NCI-H748 (cell line): ENCODE data around the gene XKR8.

Source experiments
- DNase-seq: peaks from one replicate; lab custom pipeline; 2025; ENCODE audit not compliant: unreplicated experiment; lab: John Stamatoyannopoulos, UW

The XKR8 gene

GRCh38 chr1:27955076-27955475 is 4.7 kb upstream of the XKR8 start:
- DNase-seq = no peak

- DNase-seq = no peak
Observed at GRCh38 chr1:27956761-27957160, 3.0 kb upstream of the XKR8 start.

DNA sequence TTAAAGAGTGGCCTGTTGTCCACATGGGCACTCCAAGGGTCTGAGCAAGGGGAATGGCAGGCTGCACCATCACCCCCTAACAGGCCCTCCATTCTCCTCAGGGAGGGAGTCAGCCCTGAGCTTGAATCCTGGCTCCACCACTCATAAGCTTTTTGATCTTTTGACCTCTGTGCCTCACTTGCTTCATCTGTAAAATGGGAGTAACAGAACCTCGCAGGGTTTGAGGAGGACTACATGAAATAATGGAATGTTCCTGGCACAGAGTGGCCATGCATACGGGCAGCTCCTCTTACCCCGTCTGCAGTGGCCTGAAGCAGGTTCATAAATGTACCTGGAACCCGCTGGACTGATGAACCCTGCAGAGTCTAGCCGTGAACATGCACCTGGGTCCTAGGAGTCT is 2.1 kb upstream of the XKR8 start:
- DNase-seq = no peak

DNA sequence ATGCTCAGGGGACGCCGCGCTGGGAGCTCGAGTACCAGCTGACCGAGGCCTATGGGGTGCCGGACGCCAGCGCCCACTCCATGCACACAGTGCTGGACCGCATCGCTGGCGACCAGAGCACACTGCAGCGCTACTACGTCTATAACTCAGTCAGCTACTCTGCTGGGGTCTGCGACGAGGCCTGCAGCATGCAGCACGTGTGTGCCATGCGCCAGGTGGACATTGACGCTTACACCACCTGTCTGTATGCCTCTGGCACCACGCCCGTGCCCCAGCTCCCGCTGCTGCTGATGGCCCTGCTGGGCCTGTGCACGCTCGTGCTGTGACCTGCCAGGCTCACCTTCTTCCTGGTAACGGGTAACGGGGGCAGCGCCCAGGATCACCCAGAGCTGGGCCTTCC is 1.3 kb upstream of the XKR8 start:
- DNase-seq = no peak

DNA sequence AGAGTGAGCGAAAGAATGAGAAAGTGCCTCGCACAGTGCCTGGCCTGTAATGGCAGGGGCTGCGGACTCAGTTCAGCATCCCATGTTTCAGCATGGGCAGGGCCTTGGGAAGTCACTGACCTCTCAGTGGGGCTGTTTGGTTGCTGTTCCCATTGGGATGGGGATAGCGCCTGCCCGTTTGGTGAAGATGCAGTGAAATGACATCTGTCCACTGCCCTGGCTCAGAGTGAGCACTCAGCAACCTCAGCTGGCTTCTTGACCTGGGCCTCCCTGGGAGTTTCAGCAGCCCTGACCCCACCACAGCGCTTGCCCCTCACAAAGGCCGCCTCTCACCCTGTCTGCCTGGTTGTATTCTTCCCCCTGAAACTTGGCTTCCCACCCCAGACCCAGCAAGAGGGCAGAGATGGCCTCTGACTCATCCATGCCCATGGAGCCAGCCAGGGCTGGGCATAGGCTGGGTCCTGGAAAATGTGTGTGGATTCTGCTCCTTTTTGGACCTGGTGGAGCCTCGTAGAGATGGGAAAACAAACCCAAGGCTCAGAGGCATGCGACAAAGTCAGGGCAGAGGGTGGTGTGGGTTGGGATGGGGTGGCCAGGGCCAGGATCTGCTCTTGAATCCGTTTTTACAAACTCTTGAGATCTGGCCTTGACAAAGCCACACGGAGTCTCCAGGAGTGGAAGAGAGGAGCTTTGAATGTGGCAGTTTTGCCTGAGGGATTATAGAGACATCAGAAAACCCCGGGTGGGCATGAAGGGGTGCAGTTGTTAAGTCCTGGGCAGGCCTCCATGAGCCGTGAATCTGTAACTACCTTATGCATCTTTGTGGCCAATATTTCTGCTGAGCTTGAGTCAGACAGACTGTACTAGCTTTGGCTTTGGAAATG is 1.2 kb downstream of the XKR8 start:
- no peak for DNase-seq

GRCh38 chr1:27961646-27962221 is 2.0 kb downstream of the XKR8 start:
- no peak for DNase-seq

DNA sequence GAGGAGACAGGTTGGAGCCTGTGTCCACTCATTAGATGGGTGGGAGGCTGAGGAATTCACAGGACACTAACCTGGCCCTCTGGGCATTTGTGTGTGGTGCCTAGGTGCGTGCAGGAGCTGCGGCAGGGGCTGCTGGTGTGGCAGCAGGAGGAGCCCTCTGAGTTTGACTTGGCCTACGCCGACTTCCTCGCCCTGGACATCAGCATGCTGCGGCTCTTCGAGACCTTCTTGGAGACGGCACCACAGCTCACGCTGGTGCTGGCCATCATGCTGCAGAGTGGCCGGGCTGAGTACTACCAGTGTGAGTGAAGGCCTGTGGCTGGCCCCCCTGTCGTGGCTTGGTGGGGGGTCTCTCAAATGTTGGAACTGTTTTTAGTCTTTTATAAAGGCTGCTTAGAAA is 3.6 kb downstream of the XKR8 start:
- no peak for DNase-seq

GRCh38 chr1:27966402-27967105 is 6.8 kb downstream of the XKR8 start:
- no peak for DNase-seq

DNA sequence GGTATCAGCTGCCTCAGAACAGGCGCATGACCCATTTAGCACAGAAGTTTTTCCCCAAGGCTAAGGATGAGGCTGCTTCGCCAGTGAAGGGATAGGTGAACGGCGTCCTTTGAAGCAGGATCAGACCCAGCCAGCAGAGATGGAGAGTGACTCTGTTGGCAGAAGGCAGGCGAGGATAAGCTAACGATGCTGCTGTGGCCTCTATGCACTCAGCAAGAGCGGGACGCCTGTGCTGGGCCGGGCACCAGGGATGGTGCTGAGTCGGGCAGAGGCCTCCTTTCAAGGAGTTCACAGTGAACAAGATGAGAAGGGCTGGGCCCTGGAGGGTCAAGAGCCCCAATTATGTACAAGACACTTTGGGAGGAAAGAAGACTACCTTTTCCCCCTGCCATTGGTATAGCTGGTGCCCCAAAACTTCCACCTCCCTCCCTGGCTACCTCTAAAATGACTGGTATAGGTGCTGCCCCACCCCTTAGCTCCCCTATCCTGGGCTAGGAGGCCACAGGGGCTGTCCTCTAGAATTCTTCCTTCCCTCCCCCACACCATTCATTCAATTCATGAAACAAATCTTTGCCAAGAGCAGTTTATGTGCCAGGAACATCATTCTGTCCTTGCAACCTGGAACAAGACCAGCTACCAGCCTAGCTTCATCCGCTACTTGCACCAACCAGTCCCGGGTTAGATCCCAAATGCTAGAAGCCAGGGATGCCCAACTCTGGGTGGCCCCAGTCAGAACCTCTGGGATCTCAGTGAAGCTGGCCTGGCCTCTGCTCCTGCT is 7.5 kb downstream of the XKR8 start:
- DNase-seq = no peak

GRCh38 chr1:27967884-27968466 is 8.2 kb downstream of the XKR8 start:
- DNase-seq = no peak

- DNase-seq = no peak
Observed at GRCh38 chr1:27968692-27969091, 8.9 kb downstream of the XKR8 start.

DNA sequence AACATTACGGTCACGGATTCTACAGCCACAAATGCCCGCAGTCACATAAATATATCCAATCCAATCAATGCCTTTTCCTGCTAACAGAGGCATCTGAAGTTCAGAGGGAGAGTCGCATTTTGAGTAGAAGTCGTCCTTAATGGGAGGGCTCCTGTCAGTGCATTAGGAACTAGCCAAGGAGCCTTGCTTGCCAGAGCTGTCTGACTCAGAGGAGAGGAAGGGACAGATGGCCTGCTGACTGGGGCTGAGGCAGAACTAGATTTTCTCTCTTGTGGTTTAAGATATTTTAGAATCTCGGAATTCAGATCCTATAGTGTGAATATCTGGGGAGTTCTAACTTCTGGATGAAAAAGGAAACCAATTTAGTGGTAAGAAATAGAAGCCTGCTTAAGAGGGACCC is 10.6 kb downstream of the XKR8 start:
- no peak for DNase-seq

DNA sequence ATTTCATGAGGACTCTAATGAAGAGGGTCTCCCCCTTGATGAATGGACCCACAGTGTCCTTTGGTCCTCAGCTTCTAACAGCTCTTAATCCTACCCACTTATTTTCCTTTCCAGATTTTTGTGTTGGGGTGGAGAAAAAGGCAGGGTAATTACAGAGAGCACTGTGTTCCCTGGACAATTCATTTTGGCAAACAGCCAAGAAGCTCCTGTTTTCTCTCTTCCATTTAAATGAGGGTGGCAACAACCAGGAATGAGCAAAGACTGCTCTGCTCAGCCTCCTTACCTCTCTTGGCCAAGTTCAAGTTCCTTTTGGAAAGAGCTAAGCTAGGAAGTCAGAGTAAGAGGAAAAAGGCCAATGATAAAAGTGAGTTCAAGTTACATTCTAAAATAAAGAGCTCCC is 11.9 kb downstream of the XKR8 start:
- DNase-seq = peak; percentile 69

DNA sequence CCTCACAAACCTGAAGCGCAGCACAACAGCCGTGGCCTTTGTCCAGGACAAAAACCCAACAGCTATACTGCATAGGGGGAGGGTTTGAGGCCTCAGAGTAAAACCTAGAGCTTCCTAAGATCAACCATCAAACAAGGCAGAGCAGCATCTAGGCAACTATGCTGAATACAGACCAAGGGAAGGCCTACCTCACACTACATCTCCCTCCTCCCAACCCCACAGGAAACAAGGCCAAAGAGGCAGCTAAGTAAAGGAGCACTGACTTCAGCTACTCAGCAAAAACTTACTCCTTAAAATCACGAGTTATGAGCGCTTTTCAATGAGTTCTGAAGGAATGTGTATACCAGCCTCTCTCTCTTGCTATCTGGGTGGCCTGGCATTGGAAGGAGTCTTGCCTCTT is 12.4 kb downstream of the XKR8 start:
- no peak for DNase-seq

GRCh38 chr1:27973771-27974416 is 14.1 kb downstream of the XKR8 start:
- no peak for DNase-seq

DNA sequence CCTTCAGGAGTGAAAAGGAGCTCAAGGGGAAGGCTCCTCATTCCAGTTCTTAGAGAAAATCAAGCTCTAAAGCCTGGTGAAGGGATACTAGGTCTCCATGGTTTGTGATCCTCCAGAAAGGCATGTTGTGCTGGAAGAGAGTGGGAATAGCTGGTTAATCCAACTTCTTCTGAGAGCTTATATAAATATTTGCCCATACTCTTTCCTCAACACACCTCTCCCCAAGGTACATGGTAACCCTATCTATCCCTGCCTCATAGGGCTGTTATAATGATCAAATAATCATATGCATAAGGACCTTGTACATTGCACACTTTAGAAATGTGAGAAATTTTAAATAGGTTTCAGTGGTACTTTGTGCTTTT is 14.6 kb downstream of the XKR8 start:
- no peak for DNase-seq

DNA sequence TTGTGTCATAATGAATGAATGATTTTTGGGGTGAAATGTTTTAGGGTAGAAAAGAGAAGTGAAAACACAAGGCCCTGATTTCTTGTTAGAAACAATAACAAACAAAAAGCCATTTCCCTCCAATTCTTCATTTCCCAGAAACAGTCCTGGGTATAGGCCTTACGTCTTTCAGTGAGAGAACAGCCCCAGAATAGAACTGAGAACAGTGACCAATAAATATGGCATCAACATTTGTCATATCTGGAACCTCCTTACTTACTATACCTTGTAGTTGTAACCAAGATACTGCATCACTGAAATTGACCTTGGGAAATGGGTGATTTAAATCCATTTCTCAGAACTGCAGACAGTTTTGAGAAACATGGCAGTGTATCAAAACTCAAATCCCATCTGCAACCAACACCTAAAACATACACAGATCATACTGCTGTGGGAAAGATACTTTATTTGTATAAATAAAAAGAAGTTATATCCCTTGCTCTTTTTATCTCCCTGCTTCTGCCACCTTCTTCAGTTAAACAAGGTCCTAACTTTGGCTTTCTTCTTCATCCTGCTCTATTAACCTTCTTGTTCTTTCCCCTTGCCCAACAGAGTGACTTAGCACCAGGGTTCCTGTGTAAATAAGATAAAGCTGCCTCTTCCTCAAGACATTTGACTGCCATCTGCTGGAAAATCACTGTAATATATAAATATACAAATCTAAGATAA is 19.5 kb downstream of the XKR8 start:
- peak; percentile 21 for DNase-seq

GRCh38 chr1:27979859-27980201 is 20.1 kb downstream of the XKR8 start:
- DNase-seq = no peak

GRCh38 chr1:27980216-27980845 is 20.6 kb downstream of the XKR8 start:
- DNase-seq = no peak

GRCh38 chr1:27981145-27981544 is 21.4 kb downstream of the XKR8 start:
- no peak for DNase-seq
